ENCODE measurements around the gene TMED1.

TMED1 gene

GRCh38 chr19:10868872-10869547 lies 33.0 kb upstream of the TMED1 start:
- H3K4me3 ChIP-seq (replicated peaks; ENCODE audit: low read depth, low read length): no peak overlapping the region
- no peak for TF ChIP-seq CTCF (IDR thresholded peaks at IDR 0.05; ENCODE audit: low read length, missing control alignments)
- DNase-seq (ENCODE audit: low read depth): no peak

- H3K4me3 ChIP-seq (replicated peaks; ENCODE audit: low read depth, low read length): no peak overlapping the region
- TF ChIP-seq CTCF (IDR thresholded peaks at IDR 0.05; ENCODE audit: low read length, missing control alignments): no peak
- no peak for DNase-seq (ENCODE audit: low read depth)
Observed at GRCh38 chr19:10866495-10866894, 30.5 kb upstream of the TMED1 start.

- no peak overlapping the region for H3K4me3 ChIP-seq (replicated peaks; ENCODE audit: low read depth, low read length)
- TF ChIP-seq CTCF (IDR thresholded peaks at IDR 0.05; ENCODE audit: low read length, missing control alignments): peak; percentile 98
- DNase-seq (ENCODE audit: low read depth): peak; percentile 79
Observed at GRCh38 chr19:10864538-10864899, 28.5 kb upstream of the TMED1 start.

DNA sequence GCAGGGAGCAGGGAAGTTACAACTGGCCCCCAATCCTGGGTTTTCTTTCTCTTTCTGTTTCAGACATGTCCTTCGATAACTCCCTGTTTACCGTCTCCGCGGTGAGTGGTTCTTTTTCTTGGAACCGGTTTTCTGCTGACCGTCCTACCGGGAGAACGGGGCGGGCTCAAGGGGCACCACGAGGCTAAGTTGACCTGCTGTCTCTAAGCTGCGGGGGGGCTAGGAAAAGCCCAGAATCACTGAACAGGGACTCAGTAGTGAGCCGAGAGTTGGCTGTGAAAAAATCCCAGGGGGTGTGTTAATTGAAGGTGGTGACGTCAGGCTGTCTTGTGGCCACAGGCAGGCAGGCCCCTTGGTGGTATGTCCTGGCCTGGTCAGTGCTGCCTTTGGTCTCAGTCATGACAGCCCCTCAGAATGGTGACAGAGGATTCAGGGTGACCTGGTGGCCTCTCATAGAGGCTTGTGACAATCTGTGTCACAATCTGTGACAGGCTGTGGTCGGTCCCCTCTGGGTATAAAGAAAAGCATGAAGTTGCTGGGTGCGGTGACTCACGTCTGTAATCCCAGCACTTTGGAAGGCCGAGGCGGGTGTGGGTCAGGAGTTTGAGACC lies 27.2 kb upstream of the TMED1 start:
- H3K4me3 ChIP-seq (replicated peaks; ENCODE audit: low read depth, low read length): no peak overlapping the region
- no peak for TF ChIP-seq CTCF (IDR thresholded peaks at IDR 0.05; ENCODE audit: low read length, missing control alignments)
- no peak for DNase-seq (ENCODE audit: low read depth)

DNA sequence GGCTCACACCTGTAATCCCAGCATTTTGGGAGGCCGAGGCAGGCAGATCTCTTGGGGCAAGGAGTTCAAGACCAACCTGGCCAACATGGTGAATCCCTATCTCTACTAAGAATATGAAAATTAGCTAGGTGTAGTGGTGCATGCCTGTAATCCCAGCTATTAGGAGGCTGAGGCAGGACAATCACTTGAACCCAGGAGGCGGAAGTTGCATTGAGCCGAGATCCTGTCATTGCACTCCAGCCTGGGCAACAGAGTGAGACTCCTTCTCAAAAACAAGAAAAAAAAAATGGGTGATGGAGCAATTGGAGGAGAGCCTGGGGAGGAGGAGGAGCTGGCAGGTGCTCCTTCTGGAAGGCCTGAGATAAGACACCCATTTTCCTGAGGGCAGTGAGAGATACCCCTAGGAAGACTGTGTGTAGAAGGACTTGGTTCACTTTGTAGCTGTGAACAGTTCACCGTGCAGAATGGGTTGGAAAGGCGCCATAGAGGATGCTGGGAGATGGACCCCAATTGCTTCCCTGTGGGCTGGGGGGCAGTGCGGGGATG lies 26.6 kb upstream of the TMED1 start:
- H3K4me3 ChIP-seq (replicated peaks; ENCODE audit: low read depth, low read length): no peak overlapping the region
- DNase-seq (ENCODE audit: low read depth): no peak
- no peak for TF ChIP-seq CTCF (IDR thresholded peaks at IDR 0.05; ENCODE audit: low read length, missing control alignments)

GRCh38 chr19:10861103-10861651 lies 25.2 kb upstream of the TMED1 start:
- TF ChIP-seq CTCF (IDR thresholded peaks at IDR 0.05; ENCODE audit: low read length, missing control alignments): peak; percentile 54
- DNase-seq (ENCODE audit: low read depth): peak; percentile 43
- H3K4me3 ChIP-seq (replicated peaks; ENCODE audit: low read depth, low read length): no peak overlapping the region
